ENCODE measurements around the gene NUB1.

GRCh38 chr7:151388430-151388829 lies 46.8 kb downstream of the NUB1 start:
- TF ChIP-seq, protein P1, sequence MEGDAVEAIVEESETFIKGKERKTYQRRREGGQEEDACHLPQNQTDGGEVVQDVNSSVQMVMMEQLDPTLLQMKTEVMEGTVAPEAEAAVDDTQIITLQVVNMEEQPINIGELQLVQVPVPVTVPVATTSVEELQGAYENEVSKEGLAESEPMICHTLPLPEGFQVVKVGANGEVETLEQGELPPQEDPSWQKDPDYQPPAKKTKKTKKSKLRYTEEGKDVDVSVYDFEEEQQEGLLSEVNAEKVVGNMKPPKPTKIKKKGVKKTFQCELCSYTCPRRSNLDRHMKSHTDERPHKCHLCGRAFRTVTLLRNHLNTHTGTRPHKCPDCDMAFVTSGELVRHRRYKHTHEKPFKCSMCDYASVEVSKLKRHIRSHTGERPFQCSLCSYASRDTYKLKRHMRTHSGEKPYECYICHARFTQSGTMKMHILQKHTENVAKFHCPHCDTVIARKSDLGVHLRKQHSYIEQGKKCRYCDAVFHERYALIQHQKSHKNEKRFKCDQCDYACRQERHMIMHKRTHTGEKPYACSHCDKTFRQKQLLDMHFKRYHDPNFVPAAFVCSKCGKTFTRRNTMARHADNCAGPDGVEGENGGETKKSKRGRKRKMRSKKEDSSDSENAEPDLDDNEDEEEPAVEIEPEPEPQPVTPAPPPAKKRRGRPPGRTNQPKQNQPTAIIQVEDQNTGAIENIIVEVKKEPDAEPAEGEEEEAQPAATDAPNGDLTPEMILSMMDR (IDR thresholded peaks at IDR 0.05), result no peak
- TF ChIP-seq POLR2A (IDR thresholded peaks at IDR 0.05), result no peak

Measured in heart left ventricle (tissue), 13 donors.